Fibroblast of lung (primary cell): ENCODE measurements around the gene CORO2A. TPM values are rescaled to one million over a fixed set of nuclear protein-coding genes. Genes with fewer than 3 reads are reported as not detected.

Experiments used
- DNase-seq, 2 donors: peaks; one replicate each; pipeline versions ENCODE4 v3.0.0 to v3.0.0-alpha.2; 2010; ENCODE audit warnings: low read depth in 2 of 2
- H2AFZ ChIP-seq: 2 replicates; pipeline ENCODE4 v1.5.1; 2012; ENCODE audit warnings: low read length, control low read depth, inconsistent platforms
- H3K27ac ChIP-seq: 2 replicates; pipeline ENCODE4 v1.5.1; 2011; ENCODE audit warnings: low read length, control low read depth; ENCODE audit not compliant: insufficient read depth
- H3K27me3 ChIP-seq: 2 replicates; pipeline ENCODE4 v1.5.1; 2011; ENCODE audit warnings: mild to moderate bottlenecking, low read length; ENCODE audit not compliant: control insufficient read depth, insufficient read depth
- H3K36me3 ChIP-seq: 2 replicates; pipeline ENCODE4 v1.5.1; 2011; ENCODE audit warnings: low read length; ENCODE audit not compliant: control insufficient read depth, insufficient read depth
- H3K4me1 ChIP-seq: 2 replicates; pipeline ENCODE4 v1.5.1; 2011; ENCODE audit warnings: low read length; ENCODE audit not compliant: control insufficient read depth, insufficient read depth; ENCODE audit errors: extremely low read depth
- H3K4me2 ChIP-seq: 2 replicates; pipeline ENCODE4 v1.5.1; 2011; ENCODE audit warnings: low read length, control low read depth; ENCODE audit not compliant: insufficient read depth; ENCODE audit errors: extremely low read depth
- H3K4me3 ChIP-seq, 4 experiments: fragments of 200-600 bp in 1 of 4; sonication (generic) in 1 of 4; replicated peaks in 1 of 4; 2 replicates each; pipeline ENCODE4 v1.5.1; 2011 to 2016; ENCODE audit warnings: low read length in 4 of 4, low read depth in 3 of 4, mild to moderate bottlenecking in 3 of 4, control low read depth in 2 of 4, inconsistent platforms in 1 of 4, mixed read lengths in 1 of 4; ENCODE audit not compliant: insufficient read depth in 1 of 4; ENCODE audit errors: control extremely low read depth in 1 of 4
- H3K79me2 ChIP-seq: 2 replicates; pipeline ENCODE4 v1.5.1; 2012; ENCODE audit warnings: mild to moderate bottlenecking, low read length, inconsistent platforms; ENCODE audit not compliant: control insufficient read depth, insufficient read depth
- H3K9ac ChIP-seq: 2 replicates; pipeline ENCODE4 v1.5.1; 2011; ENCODE audit warnings: mild to moderate bottlenecking, low read length, control low read depth; ENCODE audit not compliant: insufficient read depth
- H3K9me3 ChIP-seq: 2 replicates; pipeline ENCODE4 v1.5.1; 2012; ENCODE audit warnings: low read depth, low read length; ENCODE audit not compliant: control insufficient read depth, insufficient read depth
- H4K20me1 ChIP-seq: 2 replicates; pipeline ENCODE4 v1.5.1; 2011; ENCODE audit warnings: low read length; ENCODE audit not compliant: control insufficient read depth, insufficient read depth; ENCODE audit errors: extremely low read depth
- CTCF ChIP-seq, 2 donors: IDR thresholded peaks in 1 of 2; conservative IDR thresholded peaks in 1 of 2; 1 replicate in 1 of 2; 2 replicates in 1 of 2; pipeline ENCODE4 v1.5.1; 2011 to 2012; ENCODE audit warnings: low read length in 2 of 2, control low read depth in 1 of 2, inconsistent platforms in 1 of 2, low read depth in 1 of 2, mild to moderate bottlenecking in 1 of 2
- EZH2 ChIP-seq: IDR thresholded peaks from 2 replicates; pipeline ENCODE4 v1.5.1; 2012; ENCODE audit warnings: low read length, control low read depth, mild to moderate bottlenecking; ENCODE audit errors: missing control alignments
- polyA plus RNA-seq, 2 donors: library from polyadenylated mRNA; depleted of rRNA in 1 of 2; stranded (reverse) in 1 of 2; unstranded in 1 of 2; fragments of >200 nt; gene quantifications; 2 replicates each; pipeline ENCODE4 v1.2.1, GENCODE V29; 2011 to 2012; ENCODE audit warnings: missing spikeins in 1 of 2
- total RNA-seq: library from RNA; depleted of rRNA; stranded (reverse); fragments of >200 nt; gene quantifications from 2 replicates; pipeline ENCODE4 v1.2.1, GENCODE V29; 2014

The CORO2A gene
- total and polyA plus RNA-seq, 2 donors (not counting 1 experiment from before 2014, with no cell fraction given) = 0.11 to 0.50 TPM

GRCh38 chr9:98104445-98104881, 88.0 kb downstream of the CORO2A start:
- H2AFZ ChIP-seq = no peak overlapping the region
- H3K27ac ChIP-seq = no peak overlapping the region
- no peak for TF ChIP-seq EZH2
- TF ChIP-seq CTCF (conservative IDR thresholded peaks at IDR 0.05 in 1 of 2, IDR thresholded peaks at IDR 0.05 in 1 of 2; ENCODE audit: low read depth in 1 of 2, low read length in 2 of 2) = no peak

GRCh38 chr9:98101868-98102273, 90.6 kb downstream of the CORO2A start:
- Histone ChIP-seq H3K9me3 (no peaks in the 10 kb centered on the region), H3K4me2 (no peak overlapping the region), H3K9ac (no peak overlapping the region), H3K4me1 (no peaks in the 10 kb centered on the region), H3K4me3 (no peak overlapping the region), H3K36me3 (no peaks in the 10 kb centered on the region), H4K20me1 (no peaks in the 10 kb centered on the region), H2AFZ (no peak overlapping the region), H3K27ac (no peak overlapping the region), H3K79me2 (no peaks in the 10 kb centered on the region), H3K27me3 (no peaks in the 10 kb centered on the region)
- TF ChIP-seq EZH2 (no peak), CTCF (conservative IDR thresholded peaks at IDR 0.05 in 1 of 2, IDR thresholded peaks at IDR 0.05 in 1 of 2; ENCODE audit: low read depth in 1 of 2, low read length in 2 of 2) (no peak)
- peak in 1 of 2 donors; percentile 25 for DNase-seq

More at GRCh38 chr9:98104445-98104881, 88.0 kb downstream of the CORO2A start:
- Histone ChIP-seq H3K4me3 (no peak overlapping the region), H3K27me3 (no peaks in the 10 kb centered on the region), H3K36me3 (no peaks in the 10 kb centered on the region), H4K20me1 (no peaks in the 10 kb centered on the region), H3K9ac (no peak overlapping the region), H3K79me2 (no peaks in the 10 kb centered on the region), H3K4me2 (no peak overlapping the region), H3K4me1 (no peaks in the 10 kb centered on the region), H3K9me3 (no peaks in the 10 kb centered on the region)
- DNase-seq = no peak

- TF ChIP-seq EZH2 = no peak
These were observed 91.0 kb downstream of the CORO2A start for GRCh38 chr9:98101416-98101815.

More at GRCh38 chr9:98101416-98101815, 91.0 kb downstream of the CORO2A start:
- Histone ChIP-seq H3K9me3 (no peaks in the 10 kb centered on the region), H3K9ac (no peak overlapping the region), H3K36me3 (no peaks in the 10 kb centered on the region), H3K4me1 (no peaks in the 10 kb centered on the region), H3K4me3 (no peak overlapping the region), H3K27ac (no peak overlapping the region), H3K79me2 (no peaks in the 10 kb centered on the region), H4K20me1 (no peaks in the 10 kb centered on the region), H2AFZ (no peak overlapping the region), H3K4me2 (no peak overlapping the region), H3K27me3 (no peaks in the 10 kb centered on the region)
- DNase-seq = no peak
